HG03439 (cell line): ENCODE measurements around the gene GTSF1L.
"Not testable (repeated sequence)": the region's sequence is repeated elsewhere in the genome, so short reads cannot be mapped to it uniquely, and the experiment has no call there.

Experiments
- ATAC-seq: cut with Tn5 transposase; IDR thresholded peaks from one replicate; pipeline ENCODE4 v1.9.1; 2021; ENCODE audit warnings: mild to moderate bottlenecking, moderate library complexity; ENCODE audit not compliant: unreplicated experiment

The GTSF1L gene

GRCh38 chr20:43726811-43727338 lies at the start of gene GTSF1L:
Gene GTSF1L (minus strand): TSS chr20:43727002. CDS start chr20:43726694, 308 bp downstream.
- ATAC-seq: no peak

DNA sequence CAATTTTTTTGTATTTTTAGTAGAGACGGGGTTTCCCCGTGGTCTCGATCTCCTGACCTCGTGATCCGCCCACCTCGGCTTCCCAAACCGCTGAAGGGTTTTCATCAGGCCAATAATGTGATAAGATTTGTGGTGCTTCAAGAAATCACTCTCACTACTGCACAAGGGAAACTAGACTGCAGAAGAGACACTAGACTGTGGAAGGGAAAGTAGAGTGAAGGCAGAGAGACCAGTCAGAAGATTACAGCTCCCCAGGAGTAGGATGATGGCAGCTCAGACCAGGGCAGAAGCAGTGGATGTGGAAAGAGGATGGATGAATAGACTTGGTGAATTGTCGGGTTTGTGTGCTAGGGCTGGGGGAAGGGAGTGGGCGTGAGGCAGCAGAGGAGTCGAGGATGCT lies 48.0 kb upstream of the GTSF1L start:
- no peak for ATAC-seq

GRCh38 chr20:43771503-43772190 lies 44.8 kb upstream of the GTSF1L start:
- no peak for ATAC-seq

- no peak for ATAC-seq
Measured at GRCh38 chr20:43770342-43770741, 43.5 kb upstream of the GTSF1L start.

- no peak for ATAC-seq
Measured at GRCh38 chr20:43767686-43768474, 41.1 kb upstream of the GTSF1L start.

GRCh38 chr20:43766917-43767316 lies 40.1 kb upstream of the GTSF1L start:
- no peak for ATAC-seq

- ATAC-seq: no peak
Measured at GRCh38 chr20:43766385-43766784, 39.6 kb upstream of the GTSF1L start.

- ATAC-seq: no peak
Measured at GRCh38 chr20:43765916-43766315, 39.1 kb upstream of the GTSF1L start.

DNA sequence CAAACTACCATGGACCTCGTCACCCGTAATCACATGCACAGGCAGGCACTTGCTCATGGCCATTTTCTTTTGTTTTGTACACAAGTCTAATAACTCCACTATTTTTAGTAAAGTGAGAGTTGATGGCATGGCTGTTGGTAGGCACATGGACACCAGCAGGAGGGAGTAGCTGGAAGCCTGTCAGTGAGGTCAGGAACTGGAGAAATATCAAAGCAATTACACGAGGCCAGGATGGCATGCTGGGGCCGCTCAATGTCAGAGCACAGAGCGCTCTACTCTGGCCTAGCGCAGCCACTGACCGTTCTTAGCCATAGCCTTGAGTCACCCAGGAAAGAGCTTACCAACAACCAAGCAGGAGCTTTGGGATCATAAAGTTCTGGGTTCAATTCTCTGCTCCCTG lies 36.1 kb upstream of the GTSF1L start:
- no peak for ATAC-seq

- ATAC-seq: no peak
Measured at GRCh38 chr20:43761386-43762340, 34.9 kb upstream of the GTSF1L start.

- not testable (repeated sequence) for ATAC-seq
Measured at GRCh38 chr20:43757888-43758287, 31.1 kb upstream of the GTSF1L start.

- ATAC-seq: no peak
Measured at GRCh38 chr20:43755851-43756250, 29.0 kb upstream of the GTSF1L start.

DNA sequence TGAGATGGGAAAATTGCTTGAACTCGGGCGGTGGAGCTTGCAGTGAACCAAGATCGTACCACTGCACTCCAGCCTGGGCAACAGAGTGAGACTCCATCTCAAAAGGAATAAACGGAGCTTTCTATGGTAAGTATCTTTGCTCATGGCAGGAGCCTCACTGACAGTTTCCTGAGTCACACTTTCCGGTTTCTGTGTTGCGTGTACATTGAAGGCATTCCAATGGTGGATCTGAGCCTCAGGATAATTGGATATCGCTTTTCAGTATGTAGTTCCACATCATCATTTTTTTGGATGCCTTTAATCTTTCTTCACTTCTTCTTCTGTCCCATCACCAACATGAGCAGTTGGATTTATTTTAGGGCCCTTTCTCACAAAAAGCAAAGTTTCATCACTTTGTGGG lies 28.6 kb upstream of the GTSF1L start:
- no peak for ATAC-seq

DNA sequence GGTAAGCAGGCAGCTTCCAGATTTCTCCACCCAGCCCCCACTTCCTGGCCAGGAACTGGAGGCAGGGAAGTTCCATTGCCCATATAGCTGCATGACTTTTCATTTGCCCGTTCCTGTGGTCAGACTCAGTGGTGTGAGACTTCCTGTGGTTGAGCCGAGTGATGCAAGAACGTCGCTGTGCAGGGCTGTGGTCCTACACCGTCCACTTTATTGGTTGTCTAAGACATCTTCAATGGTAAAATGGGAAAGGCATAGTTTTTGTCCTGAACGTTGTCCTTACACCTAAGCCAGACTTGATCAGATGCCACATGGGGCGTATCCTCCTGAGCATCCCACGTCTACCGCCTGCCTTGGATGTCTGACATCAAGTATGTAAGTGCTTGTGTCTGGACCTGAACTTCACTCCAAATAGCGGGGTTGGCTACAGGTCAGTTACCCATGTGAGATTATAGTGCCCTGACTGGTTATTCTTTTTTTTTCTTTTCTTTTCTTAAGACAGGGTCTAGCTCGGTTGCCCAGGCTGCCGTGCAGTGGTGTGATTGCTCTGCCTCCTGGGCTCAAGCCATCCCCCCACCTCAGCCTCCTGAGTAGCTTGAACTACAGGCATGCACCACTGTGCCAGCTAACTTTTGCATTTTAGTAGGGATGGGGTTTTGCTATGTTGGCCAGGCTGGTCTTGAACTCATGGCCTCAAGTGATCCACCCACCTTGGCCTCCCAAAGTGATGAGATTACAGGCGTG lies 25.9 kb upstream of the GTSF1L start:
- no peak for ATAC-seq

- no peak for ATAC-seq
Measured at GRCh38 chr20:43752051-43752360, 25.2 kb upstream of the GTSF1L start.

GRCh38 chr20:43751167-43752050 lies 24.6 kb upstream of the GTSF1L start:
- peak; percentile 72 for ATAC-seq

GRCh38 chr20:43750774-43751166 lies 24.0 kb upstream of the GTSF1L start:
- ATAC-seq: no peak

DNA sequence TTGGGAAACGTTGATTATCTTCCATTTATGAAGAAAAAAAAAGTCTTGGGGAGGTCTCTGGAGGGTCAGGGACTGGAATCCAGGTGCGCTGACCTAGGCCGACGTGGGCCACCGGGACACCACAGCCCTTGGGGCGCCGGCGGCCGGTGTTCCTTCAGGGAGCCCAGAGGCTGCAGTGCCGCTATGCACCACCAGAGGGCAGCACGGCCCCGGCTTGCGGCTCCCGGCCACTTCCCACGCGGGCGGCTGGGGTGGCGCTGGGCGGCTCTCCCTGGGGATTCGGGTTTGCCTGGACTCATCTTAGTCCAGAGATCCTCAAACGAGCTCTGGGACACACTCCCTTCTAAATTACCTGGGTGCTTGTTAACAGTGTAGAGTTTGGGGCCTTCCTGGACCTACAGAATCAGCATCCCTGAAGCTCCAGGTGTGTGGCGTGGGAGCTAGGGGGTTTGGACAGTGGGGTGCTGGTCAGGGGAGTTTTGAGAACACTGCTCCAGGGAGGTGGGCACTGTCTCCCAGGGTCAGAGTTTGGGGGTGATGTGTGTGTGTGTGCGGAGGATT lies 23.0 kb upstream of the GTSF1L start:
- no peak for ATAC-seq

GRCh38 chr20:43748274-43748673 lies 21.5 kb upstream of the GTSF1L start:
- no peak for ATAC-seq
